CD4-positive, alpha-beta T cell (primary cell): Measurements from ENCODE around the gene WDR82. TPM values are rescaled to one million over a fixed set of nuclear protein-coding genes. Genes with fewer than 3 reads are reported as not detected.
A peak's percentile ranks its signal among the peaks of the same experiment; 100 is the strongest.

Experiments
- ATAC-seq: fragments of 200-7000 bp; cut with Tn5 transposase; one replicate; pipeline ENCODE4 v1.10.0; 2022; ENCODE audit warnings: mild to moderate bottlenecking; ENCODE audit not compliant: poor library complexity
- CTCF ChIA-PET: fragments of 350-600 bp; sonication (Branson Sonifier 250); formaldehyde crosslinking; loops from one replicate; lab custom pipeline; 2021; ENCODE audit warnings: antibody characterized with exemption, inconsistent platforms; lab: Charles Lee
- POLR2A ChIA-PET: fragments of 350-600 bp; sonication (Branson Sonifier 250); formaldehyde crosslinking; loops from one replicate; lab custom pipeline; 2021; ENCODE audit warnings: antibody characterized with exemption, inconsistent platforms; lab: Charles Lee
- DNase-seq, 14 experiments: peaks; one replicate each; pipeline ENCODE4 v3.0.0-alpha.2; 2013 to 2020; ENCODE audit warnings: mixed read lengths in 2 of 14
- H3K27ac ChIP-seq, 2 donors: one replicate each; pipeline versions ENCODE4 v1.5.1 to v1.7.0; 2013; ENCODE audit warnings: low read length in 2 of 2, low read depth in 1 of 2, mild to moderate bottlenecking in 1 of 2
- H3K27me3 ChIP-seq, 2 experiments: 1 replicate in 1 of 2; 2 replicates in 1 of 2; pipeline versions ENCODE4 v1.6.1 to v1.7.0; 2013; ENCODE audit warnings: low read length in 2 of 2, control low read depth in 1 of 2, mild to moderate bottlenecking in 1 of 2, moderate library complexity in 1 of 2; ENCODE audit not compliant: insufficient read depth in 2 of 2, control insufficient read depth in 1 of 2
- H3K36me3 ChIP-seq: one replicate; pipeline ENCODE4 v1.6.1; 2013; ENCODE audit warnings: low read length, control low read depth; ENCODE audit not compliant: insufficient read depth
- H3K4me1 ChIP-seq: one replicate; pipeline ENCODE4 v1.6.1; 2013; ENCODE audit warnings: low read length, control low read depth; ENCODE audit not compliant: insufficient read depth
- H3K4me3 ChIP-seq: one replicate; pipeline ENCODE4 v1.5.1; 2013; ENCODE audit warnings: mild to moderate bottlenecking, low read length, moderate library complexity
- H3K9me3 ChIP-seq, 2 experiments: 1 replicate in 1 of 2; 2 replicates in 1 of 2; pipeline versions ENCODE4 v1.6.1 to v1.7.0; 2013; ENCODE audit warnings: low read length in 2 of 2, mild to moderate bottlenecking in 2 of 2, control low read depth in 1 of 2, moderate library complexity in 1 of 2; ENCODE audit not compliant: control insufficient read depth in 1 of 2, insufficient read depth in 1 of 2
- H3K27ac Mint-ChIP-seq: one replicate; pipeline ENCODE4 v1.8.0; 2020; ENCODE audit warnings: mixed read lengths
- H3K27me3 Mint-ChIP-seq: one replicate; pipeline ENCODE4 v1.8.0; 2021; ENCODE audit warnings: mixed read lengths
- H3K36me3 Mint-ChIP-seq: one replicate; pipeline ENCODE4 v1.8.0; 2021; ENCODE audit warnings: low read depth, mixed read lengths
- H3K4me1 Mint-ChIP-seq: one replicate; pipeline ENCODE4 v1.8.0; 2021; ENCODE audit warnings: low read depth, mixed read lengths
- H3K4me3 Mint-ChIP-seq: one replicate; pipeline ENCODE4 v1.8.0; 2020; ENCODE audit warnings: mild to moderate bottlenecking, mixed read lengths
- H3K9me3 Mint-ChIP-seq: one replicate; pipeline ENCODE4 v1.8.0; 2020; ENCODE audit warnings: mixed read lengths
- CTCF ChIP-seq: fragments of 200-600 bp; IDR thresholded peaks from one replicate; pipeline ENCODE4 v1.8.0; 2022; ENCODE audit warnings: antibody characterized with exemption, mild to moderate bottlenecking
- intact Hi-C, 2 experiments: fragments of 100-400 bp; cut with DNase I in 1 of 2; cut with micrococcal nuclease in 1 of 2; formaldehyde crosslinking; loops; one replicate each; pipeline versions ENCODE4 v1.15.1 to v1.9.0; 2023 to 2025; cut with DNase I, micrococcal nuclease
- total RNA-seq, 174 experiments: library from RNA in 2 of 174; stranded (reverse) in 2 of 174; gene quantifications; one replicate each; pipeline ENCODE4 v1.2.3 and lab custom pipeline; 2021 to 2026

Gene WDR82
- total RNA-seq, 2 experiments from 2014 or later = 114 TPM

DNA sequence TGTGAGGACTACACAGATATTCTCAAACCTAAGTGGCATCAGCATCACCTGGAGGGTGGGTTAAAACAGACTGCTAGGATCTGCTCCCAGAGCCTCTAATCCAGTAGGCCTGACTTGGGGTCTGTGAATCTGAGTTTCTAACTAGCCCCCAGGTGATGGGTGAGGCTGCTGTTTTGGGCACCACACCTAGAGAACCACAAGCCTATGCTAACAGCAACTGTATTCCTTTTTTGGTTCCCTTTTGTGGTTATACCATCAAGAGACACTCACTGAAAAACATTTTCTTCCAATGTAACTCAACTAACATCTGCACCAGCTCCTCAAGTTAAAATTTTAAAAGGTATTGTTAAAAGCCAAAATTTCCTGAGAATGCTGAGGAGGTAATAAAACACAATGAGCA, 16.0 kb downstream of the WDR82 start:
- H3K27ac ChIP-seq = peak overlapping the region; percentile 18 to 58
- DNase-seq = no peak
- intact Hi-C loops = loop anchor here in 1 of 2 experiments (1.0 kb wide), 2 partner anchors 9 kb away; no protein-coding TSS in a partner anchor

GRCh38 chr3:52259448-52259847, 19.0 kb downstream of the WDR82 start:
- Mint-ChIP-seq H3K4me3 (no peak overlapping the region), H3K36me3 (peaks cover 100% of the 10 kb centered on the region), H3K4me1 (peaks cover 98% of the 10 kb centered on the region), H3K27ac (peak overlapping the region; percentile 95), H3K9me3 (no peaks in the 10 kb centered on the region), H3K27me3 (no peaks in the 10 kb centered on the region)
- DNase-seq = no peak
- no peak for ATAC-seq
- Histone ChIP-seq H3K27ac (peak overlapping the region in 1 of 2 donors; percentile 2), H3K9me3 (no peaks in the 10 kb centered on the region), H3K36me3 (peaks cover 97% of the 10 kb centered on the region), H3K4me3 (no peak overlapping the region), H3K4me1 (peaks cover 78% of the 10 kb centered on the region), H3K27me3 (no peaks in the 10 kb centered on the region)
- ChIA-PET CTCF (interaction anchor here (1.2 to 4.1 kb wide), 3 partner anchors 11 to 19 kb away, joined by 4 to 18 read pairs (median 7); partner anchors contain the start of gene WDR82), POLR2A (interaction anchor here (10.7 to 19.7 kb wide), 3 partner anchors 11 to 20 kb away, joined by 131 to 538 read pairs (median 293); partner anchors contain the start of genes PPM1M, TWF2 and WDR82)
- intact Hi-C loops = no loop called here
- no peak for TF ChIP-seq CTCF

More for the DNA sequence above, 16.0 kb downstream of the WDR82 start:
- Histone ChIP-seq H3K9me3 (no peaks in the 10 kb centered on the region), H3K36me3 (peaks cover 98% of the 10 kb centered on the region), H3K4me1 (peaks cover 59% of the 10 kb centered on the region), H3K27me3 (no peaks in the 10 kb centered on the region), H3K4me3 (peak overlapping the region; percentile 21)
- Mint-ChIP-seq H3K27ac (peak overlapping the region; percentile 92), H3K27me3 (no peaks in the 10 kb centered on the region), H3K4me1 (peaks cover 96% of the 10 kb centered on the region), H3K36me3 (peaks cover 99% of the 10 kb centered on the region), H3K9me3 (no peaks in the 10 kb centered on the region), H3K4me3 (peak overlapping the region; percentile 57)
- POLR2A ChIA-PET = interaction anchor here (0.6 to 3.4 kb wide), 13 partner anchors 9 to 25 kb away, joined by 3 to 33 read pairs (median 4); partner anchors contain the start of genes GLYCTK, PPM1M, TWF2 and WDR82
- no peak for TF ChIP-seq CTCF
- ATAC-seq = peak; percentile 68
- CTCF ChIA-PET = interaction anchor here (1.0 to 1.2 kb wide), 3 partner anchors 9 to 19 kb away, joined by 3 to 4 read pairs (median 4); no protein-coding TSS in a partner anchor

DNA sequence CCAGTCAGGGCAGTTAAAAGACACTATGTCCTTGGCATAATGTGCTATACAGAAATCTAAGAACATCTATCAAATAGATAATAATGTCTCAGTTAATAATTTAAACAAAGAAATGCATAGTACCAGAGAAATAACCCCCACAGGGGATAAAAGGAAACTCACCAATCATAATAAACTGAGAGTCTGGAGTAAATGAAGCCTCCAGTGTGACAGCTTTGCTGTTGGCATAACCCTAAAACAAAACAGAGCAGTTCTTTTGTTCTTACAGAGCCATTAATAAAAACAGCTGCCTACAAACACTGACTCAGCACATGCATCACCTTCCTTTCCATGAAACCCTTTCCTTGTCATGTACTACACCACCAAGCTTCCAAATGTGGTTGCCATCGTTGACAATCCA, 19.4 kb downstream of the WDR82 start:
- Mint-ChIP-seq H3K9me3 (no peaks in the 10 kb centered on the region), H3K4me1 (peaks cover 98% of the 10 kb centered on the region), H3K27me3 (no peaks in the 10 kb centered on the region), H3K27ac (peak overlapping the region; percentile 95), H3K4me3 (no peak overlapping the region), H3K36me3 (peaks cover 100% of the 10 kb centered on the region)
- POLR2A ChIA-PET = interaction anchor here (10.7 to 19.7 kb wide), 3 partner anchors 11 to 20 kb away, joined by 131 to 538 read pairs (median 293); partner anchors contain the start of genes PPM1M, TWF2 and WDR82
- Histone ChIP-seq H3K27me3 (no peaks in the 10 kb centered on the region), H3K9me3 (no peaks in the 10 kb centered on the region), H3K27ac (peak overlapping the region in 1 of 2 donors; percentile 49), H3K4me1 (peaks cover 78% of the 10 kb centered on the region), H3K36me3 (peaks cover 96% of the 10 kb centered on the region), H3K4me3 (no peak overlapping the region)
- no peak for DNase-seq
- ATAC-seq = no peak
- intact Hi-C loops = no loop called here
- CTCF ChIA-PET = interaction anchor here (1.2 to 4.1 kb wide), 3 partner anchors 12 to 20 kb away, joined by 4 to 18 read pairs (median 7); partner anchors contain the start of gene WDR82
- TF ChIP-seq CTCF = no peak
